ENCODE results near the gene STRN4.

Gene STRN4

DNA sequence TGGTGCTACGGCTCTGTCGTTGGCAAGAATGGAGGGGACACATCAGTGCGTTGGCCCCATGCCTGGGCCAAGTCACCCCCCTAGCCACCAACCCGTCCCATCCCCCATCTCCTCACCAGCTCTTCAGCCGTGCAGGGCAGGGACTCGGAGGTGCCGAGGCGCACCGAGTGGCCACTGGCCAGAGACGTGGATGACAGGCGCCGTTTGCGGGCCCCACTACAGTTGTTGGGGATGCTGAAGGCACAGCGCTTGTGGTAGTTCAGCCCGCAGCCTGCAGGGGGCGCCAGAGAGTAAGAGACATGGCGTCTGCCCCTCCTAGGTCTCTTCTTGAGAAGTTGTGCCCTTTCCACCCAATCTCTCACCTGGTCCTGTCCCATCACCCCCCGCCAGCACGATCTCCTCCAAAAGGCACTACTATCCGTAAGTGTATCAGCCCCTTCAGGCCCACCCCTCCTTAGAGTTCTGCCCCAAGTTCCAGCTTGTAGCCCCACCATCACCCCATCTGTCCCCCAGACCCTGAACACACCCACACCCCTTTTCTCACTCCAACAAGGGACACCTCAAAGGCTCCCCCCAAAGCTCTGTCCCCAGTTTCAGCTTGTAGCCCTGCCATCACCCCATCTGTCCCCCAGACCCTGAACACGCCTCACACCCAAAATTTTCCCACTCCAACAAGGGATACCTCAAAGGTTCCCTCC is 41.7 kb downstream of the STRN4 start:
- DNase-seq, result peak; percentile 4

DNA sequence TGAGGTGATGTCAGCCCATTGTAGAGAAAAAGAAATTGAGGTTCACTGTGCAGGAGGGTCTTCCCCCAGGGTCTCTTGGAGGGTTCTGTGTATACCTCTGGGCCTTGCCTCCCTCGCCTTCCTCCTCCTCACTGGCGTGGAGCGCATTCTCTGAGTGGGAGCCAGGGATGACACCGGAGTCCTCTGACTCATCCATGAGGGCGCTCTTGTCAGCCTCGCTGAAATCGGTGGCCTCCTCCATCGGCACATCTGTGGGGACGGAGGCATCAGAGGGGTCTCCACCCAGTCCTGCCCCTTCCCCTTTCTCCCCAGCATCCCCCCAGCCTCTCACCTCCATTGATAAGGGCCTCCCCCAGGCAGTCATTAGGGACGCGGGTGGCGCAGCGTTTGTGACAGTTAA is 45.5 kb downstream of the STRN4 start:
- no peak for DNase-seq

DNA sequence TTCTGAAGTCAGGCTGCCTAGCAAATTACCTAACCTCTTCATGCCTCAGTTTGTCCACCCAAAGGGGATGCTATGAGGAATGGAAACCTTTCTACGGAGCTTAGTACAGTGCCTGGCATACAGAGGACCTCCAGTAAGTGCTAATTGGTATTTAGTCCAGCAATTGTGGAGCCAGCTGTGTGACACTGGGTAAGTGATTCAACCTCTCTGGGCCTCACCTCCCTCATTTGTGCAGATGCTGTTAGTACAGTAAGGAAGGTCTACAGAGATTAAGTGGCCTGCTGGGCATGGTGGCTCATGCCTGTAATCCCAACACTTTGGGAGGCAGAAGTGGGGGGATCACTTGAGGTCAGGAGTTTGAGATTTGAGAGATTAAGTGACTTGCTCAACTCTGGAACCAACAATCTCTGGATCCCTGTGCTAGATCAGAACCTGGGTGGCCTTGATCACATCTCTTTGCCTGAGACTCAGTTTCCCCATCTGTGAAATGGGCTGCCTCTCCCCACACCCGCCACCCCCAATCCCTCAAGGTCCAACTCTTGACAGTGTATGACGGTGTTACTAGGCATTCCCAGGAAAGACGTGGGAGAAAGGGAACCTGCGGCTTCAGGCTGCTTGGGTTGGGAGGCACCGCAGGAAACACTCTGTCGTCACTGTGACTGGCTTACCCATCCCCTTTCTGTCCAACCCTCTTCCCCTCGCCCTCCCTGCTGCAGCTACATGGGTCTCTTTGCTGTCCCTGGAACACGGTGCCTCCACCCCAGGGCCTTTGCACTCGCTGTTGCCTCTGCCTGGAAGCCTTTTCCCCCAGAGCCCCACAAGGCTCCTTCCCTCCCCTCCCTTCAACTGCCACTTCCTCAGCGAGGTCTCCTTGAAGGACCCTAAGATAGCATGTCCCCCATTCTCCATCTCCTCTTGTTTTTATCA is 47.6 kb downstream of the STRN4 start:
- no peak for DNase-seq

DNA sequence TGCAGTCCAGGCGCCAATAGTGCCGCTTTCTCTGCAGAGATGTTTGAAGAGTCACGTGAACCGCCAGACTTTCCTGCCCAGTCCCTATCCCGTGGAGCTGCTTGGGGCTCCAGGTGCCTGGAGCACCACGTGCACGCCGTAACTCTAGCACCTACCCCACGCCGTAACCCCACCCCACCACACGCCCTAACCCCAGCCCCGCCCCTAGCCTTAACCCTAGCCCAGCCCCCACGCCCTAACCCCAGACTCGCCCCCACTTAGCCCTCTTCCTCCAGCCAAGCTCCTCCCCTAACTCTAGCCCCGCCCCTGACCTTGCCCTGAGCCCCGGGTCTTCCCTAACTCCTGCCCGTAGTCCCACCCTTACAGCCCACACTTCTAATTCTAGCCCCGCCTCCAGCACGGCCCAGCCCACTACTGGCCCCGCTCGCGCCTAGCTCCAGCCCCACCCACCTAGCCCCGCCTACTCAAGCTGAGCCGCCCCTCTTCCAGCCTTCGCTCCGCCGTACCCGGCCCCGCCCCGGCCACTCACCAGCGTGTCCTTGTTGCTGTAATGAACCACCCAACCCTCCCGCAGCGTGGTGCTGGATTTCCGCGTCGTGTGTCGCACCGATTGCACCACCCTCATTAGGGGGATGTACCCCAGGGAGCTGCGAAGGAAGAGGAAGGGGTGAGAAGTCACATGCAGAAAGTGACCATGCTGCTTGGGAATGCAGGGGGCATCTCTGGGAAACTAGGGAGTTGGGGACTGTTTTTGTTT is 48.9 kb downstream of the STRN4 start:
- DNase-seq, result no peak

DNA sequence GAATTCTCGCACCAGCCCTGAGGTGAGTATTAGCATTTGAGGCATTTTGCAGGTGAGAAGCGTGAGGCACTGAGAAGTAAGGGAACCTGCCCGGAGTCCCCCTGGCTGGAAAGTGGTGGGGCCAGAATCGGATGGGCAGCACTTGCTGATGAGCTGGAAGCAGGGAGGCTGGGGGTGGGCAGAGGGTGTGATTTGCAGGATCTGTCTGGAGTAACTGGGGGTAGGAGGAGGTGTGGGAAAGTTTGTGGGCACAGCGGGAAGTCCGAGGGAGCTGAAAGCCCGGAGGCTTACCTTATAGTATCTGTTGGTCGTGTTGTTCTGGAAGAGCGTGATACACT is 49.4 kb downstream of the STRN4 start:
- no peak for DNase-seq

DNA sequence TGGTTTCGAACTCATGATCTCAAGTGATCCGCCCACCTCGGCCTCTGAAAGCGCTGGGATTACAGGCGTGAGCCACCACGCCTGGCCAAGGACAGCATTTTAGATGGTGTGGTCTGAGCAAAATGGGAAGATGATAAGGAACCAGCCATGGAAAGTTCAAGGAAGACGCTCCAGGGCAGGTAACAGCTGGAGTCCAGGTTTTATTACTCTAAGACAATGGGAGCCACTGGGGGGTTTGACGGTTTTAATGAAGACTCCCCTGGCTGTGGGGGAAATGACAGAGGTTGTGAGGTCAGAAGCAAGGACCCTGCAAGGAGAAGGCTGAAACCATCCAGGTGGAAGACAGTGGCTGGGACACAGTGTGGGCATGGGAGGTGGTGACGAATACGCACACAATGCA is 50.2 kb downstream of the STRN4 start:
- DNase-seq, result no peak

DNA sequence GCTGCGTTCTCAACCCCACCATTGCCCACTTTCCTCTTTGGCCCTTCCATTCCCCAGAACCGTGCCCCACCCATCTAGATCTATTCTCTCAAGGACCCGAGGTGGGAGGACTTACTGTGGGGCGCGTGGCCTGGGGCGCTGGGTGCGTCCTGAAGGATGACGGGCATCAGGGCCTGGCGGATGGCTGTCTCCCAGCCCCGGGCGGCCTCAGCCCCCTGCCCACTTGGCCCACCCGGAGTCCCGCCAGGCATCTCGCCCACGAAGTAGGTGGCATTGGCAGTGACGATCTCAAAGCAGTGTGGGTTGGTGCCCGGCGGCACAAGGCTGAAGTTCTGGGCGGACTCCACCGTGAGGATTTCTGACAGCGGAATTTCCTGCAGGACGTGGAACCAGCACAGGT is 52.5 kb downstream of the STRN4 start:
- DNase-seq, result no peak

DNA sequence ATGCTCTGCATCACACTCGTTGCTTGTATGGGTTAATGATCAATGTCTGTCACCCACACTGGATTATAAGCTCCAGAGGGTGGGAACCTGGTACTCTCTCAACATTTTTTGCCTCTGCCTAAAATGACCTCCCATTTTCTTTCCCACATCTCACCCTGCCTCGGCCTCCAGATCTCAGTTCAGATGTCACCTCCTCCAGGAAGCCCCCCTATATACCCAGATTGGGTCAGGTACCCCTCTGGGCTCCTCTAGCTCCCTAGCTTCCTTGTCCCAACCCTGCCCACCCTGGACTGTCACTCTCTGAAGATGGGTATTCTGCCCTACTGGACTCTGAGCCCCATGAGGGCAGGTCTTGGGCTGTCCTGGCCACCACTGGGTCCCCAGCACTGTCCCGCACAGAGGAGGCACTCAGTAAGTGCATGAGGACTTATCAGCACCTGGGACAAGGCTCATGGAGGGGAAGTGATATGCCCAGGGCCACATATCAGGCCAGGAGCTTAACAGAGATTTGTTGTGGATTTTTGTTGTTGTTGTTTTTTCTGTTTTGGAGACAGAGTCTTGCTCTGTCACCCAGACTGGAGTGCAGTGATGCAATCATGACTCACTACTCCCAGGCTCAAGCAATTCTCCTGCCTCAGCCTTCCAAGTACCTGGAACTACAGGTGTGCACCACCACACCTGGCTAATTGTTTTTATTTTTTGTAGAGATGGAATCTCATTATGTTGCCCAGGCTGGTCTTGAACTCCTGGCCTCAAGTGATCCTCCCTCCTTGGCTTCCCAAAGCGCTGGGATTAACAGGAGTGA is 53.1 kb downstream of the STRN4 start:
- no peak for DNase-seq

DNA sequence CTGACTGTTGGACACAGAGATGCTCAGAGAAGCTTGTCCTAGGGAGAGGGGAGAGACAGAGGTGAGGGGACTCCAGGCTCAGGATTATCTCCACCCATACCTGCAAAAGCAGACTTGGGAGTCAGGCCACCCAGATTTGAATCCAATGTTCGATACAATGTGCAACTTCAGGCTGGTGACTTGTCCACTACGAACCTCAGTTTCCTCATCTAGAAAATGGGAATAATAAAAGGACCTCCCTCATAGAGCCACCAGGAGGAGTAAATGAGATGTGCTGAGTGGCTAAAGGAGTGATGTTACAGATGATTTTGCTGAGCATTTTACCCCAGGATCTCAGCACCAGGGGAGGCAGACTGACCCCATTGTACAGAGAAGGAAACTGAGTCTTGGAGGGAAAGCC is 54.3 kb downstream of the STRN4 start:
- DNase-seq, result no peak

DNA sequence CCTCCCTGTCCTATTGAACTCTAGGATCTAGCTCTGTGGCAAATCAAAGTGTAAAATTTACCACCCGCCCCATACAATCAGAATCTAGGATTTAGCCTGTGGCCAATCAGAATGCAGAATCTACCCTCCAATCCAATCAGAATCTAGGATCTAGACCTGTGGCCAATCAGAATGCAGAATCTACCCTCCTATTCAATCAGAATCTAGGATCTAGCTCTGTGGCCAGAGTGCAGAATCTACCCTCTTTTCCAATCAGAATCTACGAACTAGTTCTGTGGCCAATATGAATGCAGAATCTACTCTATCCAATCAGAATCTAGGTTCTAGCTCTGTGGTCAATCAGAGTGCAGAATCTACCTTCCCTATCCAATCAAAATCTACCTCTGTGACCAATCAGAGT is 55.1 kb downstream of the STRN4 start:
- DNase-seq, result no peak

DNA sequence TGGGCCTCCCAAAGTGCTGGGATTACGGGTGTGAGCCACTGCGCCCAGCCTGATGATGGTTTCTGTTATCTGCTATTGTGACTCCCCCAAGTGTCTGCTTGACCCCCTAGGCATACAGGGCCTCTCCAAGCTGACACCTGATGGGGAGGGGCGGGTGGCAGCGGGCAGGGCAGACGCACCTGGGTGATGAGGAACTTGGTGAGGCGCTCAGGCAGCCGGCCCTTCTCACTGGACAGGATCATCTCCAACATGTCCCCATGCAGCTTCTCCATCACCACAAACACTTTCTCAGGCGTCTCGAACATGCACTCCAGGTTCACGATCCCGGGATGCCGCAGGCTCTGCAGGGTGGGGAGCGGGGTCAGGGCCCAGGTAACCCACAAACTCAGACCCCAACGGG is 56.9 kb downstream of the STRN4 start:
- DNase-seq, result no peak

DNA sequence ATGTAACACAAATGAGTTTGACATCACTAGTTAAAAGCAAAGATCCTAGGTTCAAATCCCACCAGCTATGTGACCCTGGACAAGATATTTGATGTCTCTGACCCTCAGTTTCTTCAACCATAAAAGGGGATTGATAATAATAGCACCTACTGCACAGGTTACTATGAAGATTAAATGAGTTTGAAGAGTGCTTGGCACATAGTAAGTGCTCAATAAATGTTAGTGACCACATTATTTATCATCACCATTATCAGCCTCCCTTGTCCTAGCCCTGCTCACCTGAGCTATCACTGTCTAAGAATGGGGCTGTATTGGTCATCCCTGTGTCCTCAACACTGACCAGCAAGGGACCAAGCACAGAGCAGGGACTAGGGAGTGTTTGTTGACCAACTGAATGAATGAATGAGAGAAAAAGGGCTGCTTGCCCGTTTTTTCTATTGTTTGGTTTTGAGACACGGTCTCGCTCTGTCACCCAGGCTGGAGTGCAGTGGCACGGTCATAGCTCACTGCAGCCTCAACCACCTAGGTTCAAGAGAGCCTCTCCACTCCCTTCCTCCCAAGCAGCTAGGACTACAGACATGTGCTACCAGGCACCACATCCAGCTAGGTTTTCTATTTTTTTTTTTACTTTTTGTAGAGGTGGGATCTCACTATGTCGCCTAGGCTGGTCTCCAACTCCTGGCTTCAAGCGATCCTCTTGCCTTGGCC is 58.7 kb downstream of the STRN4 start:
- DNase-seq, result no peak

DNA sequence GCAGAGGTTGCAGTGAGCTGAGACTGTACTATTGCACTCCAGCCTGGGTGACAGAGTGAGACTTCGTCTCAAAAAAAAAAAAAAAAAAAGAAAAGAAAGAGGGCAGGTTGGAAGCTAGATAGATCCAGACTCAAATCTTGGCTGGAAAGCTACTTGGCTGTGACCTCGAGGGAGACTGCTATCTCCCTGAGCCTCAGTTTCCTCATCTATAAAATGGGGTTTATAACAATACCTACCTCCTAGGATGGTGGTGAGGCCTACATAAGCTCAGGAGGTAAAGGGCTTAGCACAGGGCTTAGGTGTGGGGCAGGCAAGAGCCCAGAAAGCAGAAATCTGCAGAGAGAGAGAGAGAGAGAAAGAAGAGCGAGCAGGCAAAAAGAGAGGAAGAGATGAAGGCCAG is 61.1 kb downstream of the STRN4 start:
- no peak for DNase-seq

DNA sequence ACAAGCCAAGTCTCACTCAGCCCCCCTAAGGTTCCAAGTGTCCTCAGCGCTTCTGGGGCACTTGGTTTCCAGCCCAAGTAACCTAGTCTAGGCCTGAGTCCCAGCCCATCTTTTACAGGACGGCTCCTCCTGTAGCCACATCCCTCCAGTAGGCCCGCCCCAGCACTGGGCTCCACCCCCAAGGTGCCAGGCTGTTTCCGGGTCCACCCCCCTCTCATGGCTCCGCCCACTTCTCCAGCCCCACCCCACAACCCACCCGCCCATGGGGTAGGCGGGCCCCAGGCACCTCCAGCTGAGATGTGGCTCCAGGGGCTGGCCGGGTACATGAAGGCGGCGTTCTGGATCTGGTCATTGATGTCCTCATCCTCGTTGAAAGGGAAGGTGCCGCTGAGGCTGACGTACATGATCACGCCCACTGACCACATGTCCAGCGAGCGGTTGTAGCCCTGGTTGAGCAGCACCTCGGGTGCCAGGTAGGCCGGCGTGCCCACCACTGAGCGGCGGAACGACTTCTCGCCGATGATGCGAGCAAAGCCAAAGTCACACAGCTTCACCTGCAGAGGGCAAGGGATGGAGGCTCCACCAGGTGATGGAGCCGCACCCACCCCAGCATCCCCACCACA is 68.0 kb downstream of the STRN4 start:
- no peak for DNase-seq

DNA sequence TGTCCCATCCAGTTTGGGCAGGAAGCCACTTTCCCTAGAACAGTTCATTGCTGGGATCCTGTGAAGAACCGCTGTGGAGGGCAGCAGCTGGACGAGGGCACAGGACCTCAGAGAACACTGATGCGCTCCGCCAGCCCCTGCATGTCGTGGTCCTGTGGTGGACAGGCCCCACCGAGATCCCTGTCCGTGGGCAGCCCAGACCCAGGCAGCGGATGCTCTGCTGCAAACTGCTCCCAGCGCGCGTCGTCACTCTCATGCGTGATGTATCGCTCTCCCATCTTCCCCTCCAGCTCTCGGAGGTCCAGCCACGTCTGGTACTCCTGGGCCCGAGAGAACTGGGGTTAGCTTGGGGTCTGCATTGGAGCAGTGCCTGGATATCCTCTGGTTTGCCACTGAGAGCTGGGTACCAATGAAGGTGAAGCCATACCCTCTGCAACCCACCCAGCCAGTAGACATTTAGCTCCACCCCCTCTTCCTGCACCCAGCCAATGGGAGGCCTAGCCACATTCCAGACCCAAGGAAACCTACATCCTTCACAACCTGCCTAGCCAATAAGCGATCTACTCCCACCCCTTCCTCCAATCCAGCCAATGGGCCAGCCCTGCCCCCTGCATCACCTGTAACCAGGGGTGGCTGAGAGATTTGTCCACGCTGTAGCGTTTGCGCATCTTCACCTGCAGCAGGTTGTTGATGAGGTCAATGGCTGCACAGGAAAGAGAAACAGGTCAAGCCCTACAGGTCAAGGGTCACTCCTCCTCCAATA is 71.7 kb downstream of the STRN4 start:
- no peak for DNase-seq

DNA sequence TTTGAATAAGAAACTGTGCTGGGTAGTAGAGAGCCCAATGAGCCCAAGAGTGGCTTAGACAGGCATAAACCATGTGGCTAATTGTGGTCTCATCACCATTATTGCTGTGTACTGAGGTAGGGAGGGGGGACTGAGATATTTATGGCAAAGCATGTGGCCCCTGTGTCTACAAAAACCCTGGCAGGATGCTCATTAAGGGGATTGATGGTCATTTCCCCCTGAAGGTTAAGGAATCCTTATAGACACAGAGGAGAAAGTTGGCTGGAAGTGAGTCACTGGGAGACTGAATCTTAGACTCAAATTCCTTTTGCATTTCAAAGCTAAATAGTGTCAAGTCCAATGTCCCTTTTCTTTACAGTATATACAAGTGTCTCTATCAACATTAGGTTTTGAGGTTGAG is 75.4 kb downstream of the STRN4 start:
- no peak for DNase-seq

Data from NCI-H1436 (cell line).